Measurements from ENCODE around the gene SIMC1.
A peak's percentile ranks its signal among the peaks of the same experiment; 100 is the strongest.

SIMC1 gene

DNA sequence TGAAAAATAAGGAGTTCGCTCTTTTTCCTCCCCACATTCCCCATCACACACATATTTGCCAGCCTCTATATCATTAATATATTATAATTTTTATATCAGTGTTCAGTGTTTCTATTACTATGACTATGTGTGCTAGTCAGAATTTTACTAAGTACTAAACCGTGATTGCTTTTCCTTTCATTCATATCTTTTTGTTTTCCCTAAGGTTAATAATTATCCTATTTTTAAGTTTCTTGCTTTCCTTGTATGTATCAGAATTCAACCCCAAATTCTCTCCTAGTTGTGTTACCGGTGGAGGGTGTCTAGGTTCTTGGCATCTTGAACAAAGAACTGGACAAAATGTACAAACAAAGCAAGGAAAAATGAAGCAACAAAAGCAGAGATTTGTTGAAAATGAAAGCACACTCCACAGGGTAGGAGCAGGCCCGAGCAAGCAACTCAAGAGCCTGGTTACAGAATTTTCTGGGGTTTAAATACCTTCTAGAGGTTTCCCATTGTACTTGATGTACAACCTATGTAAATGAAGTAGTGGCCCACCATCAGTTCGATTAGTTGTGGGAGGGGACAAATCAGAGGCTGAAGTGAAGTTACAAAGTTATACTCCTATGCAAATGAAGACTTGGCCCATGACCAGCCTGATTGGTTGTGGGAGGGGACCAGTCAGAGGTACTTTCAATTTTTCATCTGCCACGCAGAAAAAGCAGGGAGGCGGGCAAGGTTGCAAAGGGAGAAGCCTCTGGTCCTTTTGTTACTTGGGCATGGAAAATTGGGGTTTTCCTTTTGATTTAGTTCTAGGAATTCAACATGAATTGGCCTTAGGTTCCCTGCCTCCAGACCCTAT is 79.5 kb downstream of the SIMC1 start:
- no peak for DNase-seq

DNA sequence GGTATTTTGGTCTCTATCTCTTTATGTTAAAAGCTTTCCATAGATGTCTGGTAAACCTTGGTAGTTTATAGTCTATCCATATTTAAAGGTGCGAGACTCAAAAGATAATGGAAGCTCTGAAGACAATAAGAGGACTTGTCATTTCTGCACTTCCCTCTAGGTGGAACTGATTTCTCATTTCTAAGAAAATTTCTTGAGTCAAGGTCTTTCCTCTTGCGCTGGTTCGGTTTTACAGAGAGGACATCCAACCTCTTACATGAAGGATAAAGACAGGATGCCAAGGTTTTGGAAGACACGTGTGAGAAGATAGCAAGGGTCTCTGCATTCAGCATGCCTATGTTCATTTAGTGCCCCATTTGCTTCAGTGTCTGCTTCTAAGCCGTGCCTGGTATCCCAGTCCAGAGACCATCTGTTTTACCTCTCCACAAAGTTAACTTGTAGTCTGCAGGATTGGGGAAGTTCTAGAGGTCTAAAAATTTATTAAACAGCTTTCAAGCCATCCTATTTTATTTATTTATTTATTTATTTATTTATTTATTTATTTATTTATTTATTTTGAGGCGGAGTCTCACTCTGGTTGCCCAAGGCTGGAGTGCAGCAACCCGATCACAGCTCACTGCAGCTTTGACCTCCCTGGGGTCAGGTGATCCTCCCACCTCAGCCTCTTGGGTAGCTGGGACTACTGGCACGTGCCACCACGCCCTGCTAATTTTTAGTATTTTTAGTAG is 81.8 kb downstream of the SIMC1 start:
- DNase-seq: no peak

DNA sequence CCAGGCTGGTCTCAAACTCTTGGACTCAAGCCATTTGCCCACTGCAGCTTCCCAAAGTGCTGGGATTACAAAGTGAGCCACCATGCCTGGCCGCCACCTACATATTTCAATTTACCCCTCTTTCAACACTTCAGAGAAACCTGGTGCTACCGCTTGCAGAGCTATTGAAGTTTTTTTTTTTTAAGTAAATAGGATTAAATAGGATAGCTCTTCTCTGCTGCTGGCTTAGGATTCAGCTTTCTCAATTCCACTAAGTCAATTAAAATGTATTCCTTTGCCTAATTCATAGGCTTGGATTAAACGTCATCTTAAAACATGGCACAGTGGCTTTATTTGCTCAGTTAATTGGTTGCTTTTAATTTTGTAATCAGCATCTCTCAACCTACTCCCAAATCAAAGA is 82.4 kb downstream of the SIMC1 start:
- DNase-seq: no peak

DNA sequence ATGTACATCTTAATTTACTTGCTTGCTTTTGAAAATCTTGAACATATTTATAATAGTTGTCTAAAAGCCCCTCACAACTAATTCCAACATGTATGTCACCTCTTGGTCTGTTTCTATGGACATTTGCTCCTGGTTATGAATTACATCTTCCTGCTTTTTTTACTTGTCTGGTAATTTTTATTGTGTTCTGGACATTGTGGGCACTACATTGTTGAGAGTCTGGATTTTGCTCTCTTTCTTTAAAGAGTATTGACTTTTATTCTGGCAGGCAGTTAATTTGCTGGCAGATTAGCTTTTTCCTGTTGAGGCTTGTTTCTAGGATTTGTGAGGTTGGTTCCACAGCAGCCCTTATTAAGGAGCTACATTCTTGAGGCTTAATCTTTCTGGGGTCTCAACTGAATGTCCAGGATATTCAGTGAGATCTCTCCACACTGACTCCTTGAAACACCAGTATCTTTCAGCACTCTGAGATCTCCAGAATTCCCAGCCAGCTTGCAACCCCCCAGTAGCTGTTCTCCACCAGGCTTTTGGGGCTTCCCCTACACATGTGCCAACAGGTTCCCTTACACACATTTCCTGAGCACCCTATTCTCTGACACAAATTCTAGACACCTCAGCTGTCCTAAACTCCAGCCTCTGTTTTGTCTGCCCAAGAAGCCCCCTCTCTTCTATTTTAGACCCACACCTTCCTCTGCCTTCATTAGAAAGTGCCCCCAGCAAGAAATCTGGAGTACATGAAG is 96.0 kb downstream of the SIMC1 start:
- DNase-seq: no peak

DNA sequence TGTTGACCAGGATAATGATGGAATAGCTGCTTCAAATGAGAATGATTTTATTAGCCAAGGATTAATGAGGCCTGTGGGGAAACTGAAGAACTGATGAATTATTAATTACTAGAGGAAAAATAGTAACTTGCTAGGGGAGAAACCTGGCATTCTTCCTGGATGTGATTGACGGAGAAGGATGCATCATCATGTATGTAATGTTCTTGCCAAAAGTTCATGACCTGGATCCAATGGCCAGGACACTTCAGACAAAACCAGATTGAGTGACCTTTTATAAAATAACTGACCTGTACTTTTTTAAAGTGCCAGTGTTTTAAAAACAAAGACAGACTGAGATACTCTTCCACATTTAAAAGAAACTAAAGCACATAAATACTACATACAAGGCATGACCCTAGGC is 99.7 kb downstream of the SIMC1 start:
- DNase-seq: no peak

DNA sequence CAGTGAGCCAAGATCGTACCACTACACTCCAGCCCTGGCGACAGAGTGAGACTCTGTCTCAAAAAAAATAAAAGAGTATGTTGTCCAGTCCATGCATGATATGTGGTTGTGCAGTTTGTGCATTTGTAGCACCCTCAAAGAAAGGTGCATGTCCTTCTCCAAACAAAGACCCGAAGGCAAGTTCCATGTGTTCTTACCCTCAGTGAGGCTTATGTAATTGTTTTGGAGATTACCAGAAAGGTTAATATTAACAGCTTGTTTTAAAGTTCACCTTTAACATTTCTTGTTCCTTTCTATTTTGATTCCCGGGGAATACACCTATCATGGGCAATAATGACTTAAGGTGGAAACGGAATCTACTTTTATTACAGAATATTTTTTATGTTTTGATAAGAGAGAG is 101.1 kb downstream of the SIMC1 start:
- DNase-seq: no peak

DNA sequence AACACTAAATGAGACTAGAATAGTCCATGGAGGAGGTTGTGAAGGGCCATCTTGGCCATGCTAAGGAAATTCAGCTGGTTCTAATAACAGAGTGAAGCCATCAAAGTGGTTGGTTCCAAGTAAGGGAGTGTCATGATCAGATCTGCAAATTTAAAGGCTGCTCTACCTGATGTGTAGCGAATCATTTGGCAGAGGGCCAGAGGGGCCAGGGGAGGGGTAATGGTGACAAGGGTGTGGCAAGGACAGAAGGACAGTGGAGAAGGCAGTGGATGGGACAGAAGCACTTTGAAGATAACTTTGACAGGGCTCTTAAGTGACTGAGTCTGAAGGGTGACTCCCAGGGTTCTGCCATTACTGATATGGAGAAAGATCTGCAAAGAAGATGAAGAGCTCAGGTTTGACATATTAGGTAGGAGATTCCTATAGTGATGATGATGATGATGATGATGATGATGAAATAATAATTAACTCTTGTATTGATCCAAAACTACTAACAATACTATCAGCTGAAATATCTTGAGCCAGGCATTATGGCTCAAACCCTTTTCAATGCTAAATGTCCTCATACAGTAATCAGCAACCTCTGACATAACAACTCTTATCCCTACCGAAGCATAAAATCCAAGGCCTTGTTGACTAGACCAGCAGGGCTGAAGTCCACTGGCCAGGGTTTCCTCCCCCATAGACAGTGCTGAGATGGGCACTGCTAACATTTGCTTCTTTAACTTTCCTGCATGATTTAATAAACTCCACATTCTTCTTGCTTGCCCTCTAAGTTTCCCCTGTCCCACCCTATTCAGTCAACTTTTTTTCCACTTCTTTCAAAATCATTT is 103.3 kb downstream of the SIMC1 start:
- no peak for DNase-seq

DNA sequence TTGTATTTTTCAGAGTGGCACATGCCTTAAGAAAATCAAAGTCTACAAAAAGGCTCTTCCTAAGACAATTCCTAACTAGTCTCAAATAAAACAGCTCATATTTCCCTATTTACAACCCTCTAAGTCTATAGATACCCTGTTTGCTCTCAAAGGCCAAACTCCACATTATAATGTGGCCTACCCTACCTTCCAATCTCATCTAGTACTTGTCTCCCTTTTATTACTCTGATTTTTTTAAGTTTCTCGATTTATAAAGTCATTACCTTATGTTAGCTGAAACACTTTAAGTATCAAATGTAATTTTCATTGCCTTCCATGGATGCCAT is 103.9 kb downstream of the SIMC1 start:
- no peak for DNase-seq

DNA sequence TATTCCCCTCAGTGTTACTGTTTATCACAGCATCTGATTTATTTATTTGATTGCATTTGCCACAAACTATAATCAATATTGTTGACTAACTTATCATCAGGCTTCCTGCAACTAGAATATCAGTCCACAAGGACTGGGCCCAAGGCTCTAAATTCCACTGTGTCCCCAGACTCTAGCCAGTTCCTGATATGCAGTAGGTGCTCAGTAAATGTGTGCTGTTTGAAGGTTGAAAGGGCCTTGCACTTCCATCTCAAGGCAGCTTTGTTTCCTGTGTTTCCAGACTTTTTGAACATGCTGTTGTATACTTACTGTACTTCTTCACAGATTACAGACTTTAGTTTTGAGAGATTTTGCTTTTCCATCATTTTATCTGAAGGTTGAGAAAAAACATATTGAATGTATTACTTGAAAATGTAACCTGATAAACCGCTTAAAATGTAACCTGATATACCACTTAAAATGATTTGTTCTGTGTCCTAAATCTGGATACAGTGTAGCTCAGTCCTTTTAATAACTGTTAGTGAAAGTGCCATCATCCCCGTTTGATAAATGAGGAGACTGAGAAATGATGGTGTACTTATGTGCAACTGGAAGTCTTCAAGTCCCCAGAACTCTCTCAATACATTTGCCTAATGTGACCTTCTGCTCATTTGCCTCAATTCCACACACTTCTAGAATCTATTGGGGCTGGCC is 104.7 kb downstream of the SIMC1 start:
- no peak for DNase-seq

DNA sequence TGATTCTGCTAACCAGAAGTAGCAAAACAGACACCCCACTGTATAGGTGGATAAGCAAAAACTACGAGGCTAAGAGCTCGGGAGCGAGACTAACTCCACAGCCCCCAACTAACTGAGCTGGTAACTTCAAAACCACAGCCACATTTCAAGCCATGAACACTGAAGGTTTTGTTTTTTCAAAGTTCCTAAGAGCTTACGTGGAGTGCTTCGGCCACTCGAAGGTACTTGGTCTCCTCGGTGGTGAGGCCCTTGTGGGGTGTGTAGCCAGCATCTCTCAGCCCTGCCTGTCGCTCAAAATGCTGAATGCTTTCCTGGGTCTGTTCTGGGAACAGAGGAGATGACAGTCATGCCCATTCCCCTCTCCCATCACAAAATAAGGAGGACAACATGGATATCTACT is 112.2 kb downstream of the SIMC1 start:
- DNase-seq: no peak

DNA sequence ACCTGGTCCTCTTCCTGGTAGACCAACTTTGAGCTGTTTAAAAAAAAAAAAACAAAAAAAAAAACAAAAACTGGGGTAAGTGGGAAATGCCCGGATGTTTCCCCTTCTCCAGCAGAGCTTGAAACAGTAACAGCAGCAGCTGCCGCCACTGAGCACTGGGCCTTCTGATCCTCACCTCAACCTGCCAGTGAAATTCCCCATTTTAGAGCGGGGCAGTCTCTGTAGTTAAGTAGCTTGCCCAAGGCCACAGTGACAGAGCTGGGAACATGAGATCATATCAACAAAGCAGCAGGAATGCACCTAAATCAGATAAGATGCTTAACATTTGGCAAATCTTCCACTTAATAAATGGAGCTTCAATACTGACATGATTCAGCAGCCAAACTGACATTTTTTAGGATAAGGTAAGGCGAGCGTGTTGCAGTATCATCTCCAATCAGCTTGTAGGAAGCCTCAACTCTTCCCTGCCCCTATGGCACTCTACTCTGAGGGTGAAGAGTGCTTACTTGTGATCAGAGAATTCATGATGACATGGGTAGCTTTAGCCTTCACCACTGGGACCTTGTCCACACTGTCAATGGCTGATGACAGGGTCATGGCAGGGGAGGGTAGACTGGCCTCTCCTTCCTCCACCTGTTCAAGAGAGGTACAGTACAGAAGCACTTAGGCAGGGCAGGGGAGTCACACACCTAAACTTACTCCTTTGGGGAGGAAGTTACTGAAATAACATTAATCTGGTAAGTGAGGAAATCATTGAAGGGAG is 114.1 kb downstream of the SIMC1 start:
- DNase-seq: no peak

DNA sequence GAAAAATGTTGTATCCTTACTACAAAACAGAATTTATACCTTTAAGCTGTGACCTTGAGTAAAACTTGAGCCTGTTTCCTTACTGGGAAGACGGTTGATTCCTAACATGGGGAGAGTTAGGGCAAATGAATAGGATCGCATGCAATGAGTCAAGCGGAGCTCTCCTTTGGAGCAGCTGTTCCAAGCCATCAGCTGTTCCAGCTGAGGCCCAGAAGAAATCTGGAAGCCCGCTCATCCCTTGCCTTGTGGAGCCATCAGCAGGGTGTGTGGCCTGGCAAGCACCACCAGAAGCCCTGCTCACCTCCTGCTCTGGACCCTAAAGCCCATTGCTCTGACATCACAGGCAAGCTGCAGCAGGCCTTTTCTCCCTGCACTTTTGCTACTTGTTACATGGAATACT is 115.3 kb downstream of the SIMC1 start:
- DNase-seq: no peak

DNA sequence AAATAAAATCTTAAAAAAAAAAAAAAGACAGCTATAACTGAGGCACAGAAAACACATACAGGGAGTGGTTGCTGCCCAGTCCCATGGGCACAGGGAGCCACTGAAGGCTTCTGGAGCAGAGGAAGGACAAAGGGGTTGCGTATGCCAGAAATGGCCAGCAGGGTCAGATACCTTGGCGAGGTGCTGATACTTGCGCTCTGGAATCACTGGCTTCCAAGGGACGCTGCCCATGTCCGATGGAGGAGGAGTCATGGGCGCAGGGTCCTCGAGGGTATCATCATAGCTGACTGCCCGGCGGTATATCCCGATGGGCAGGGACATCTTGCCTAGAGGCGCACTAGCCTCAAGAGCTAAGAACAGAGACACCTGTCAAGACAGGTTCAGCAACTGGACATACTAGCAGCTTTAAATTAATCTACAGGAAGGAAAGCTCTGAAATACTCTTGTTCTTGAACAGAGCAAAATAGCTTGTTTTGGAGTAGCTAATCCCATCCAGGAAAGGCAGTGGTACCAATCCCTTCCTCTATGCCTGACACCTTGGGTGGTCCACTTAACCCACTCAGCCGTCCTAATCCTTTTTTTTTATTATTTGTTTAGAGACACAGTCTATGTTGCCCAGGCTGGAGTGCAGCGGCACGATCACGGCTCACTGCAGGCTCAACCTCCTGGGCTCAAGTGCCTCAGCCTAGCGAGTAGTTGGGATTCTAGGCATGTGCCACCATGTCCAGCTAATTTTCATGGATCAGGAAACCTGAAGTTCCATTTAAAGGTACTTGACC is 117.4 kb downstream of the SIMC1 start:
- peak in 1 of 2 experiments; percentile 3 for DNase-seq

DNA sequence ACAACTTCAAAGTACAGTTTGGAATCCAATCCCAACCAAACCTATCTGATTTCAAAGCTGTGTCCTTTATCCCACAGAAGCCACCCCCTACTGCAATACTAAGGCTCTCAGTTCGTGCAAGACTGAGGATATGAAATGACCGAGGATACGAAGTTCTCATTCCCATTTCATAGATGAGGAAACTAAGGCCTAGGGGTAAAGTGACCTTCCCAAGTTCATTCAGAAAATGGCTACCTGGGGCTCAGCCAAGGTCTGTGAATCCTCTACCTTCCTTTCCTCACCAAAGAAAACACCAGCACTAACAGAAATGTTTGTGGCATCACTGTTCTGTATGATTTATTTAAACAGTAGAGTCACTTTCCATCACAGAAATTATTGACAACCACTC is 117.9 kb downstream of the SIMC1 start:
- DNase-seq: no peak

DNA sequence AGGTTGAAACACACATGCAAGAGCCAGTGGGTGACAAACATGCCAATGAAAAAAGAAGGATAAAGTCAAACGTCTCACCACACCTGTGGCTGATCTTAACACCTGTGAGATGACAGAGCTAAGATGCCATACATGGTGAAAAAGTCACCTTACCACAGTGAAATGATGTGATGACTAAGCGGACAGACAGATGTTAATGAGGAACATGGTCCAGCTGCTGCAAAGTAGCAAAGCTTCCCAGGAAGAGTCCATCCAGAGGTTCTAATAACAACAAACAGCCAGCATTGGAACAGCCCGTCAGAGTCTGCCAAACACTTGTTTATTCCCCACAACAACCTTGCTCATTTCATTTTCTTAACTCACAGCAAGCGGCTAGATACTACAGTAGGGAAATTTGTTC is 121.4 kb downstream of the SIMC1 start:
- DNase-seq: no peak

DNA sequence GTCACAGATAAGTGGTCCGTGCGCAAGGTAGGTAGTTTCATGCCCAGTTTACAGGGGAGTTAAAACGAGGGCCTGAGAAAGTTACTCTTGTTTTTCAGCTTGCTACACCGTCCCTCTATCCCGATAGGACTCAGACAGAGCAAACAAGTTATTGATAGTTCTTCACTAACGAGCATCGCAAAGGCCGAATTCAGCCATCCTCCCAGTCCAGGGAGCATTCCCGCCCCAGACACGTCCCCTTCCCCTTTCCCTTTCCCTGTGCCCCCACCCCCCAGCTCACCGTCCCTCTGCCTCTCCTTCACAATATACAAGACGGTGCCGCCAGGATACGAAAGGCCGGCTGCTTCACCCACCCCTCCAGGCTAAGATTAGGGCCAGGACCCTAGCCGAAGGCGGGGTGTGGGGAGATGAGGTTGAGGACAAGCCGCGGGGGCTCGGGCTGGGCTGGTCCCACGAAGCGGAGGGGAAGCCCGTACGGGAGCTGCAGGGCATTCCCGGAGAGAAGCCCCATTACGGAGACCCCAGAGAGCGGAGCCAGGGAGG is 122.7 kb downstream of the SIMC1 start:
- DNase-seq: peak in 1 of 2 experiments; percentile 40

DNA sequence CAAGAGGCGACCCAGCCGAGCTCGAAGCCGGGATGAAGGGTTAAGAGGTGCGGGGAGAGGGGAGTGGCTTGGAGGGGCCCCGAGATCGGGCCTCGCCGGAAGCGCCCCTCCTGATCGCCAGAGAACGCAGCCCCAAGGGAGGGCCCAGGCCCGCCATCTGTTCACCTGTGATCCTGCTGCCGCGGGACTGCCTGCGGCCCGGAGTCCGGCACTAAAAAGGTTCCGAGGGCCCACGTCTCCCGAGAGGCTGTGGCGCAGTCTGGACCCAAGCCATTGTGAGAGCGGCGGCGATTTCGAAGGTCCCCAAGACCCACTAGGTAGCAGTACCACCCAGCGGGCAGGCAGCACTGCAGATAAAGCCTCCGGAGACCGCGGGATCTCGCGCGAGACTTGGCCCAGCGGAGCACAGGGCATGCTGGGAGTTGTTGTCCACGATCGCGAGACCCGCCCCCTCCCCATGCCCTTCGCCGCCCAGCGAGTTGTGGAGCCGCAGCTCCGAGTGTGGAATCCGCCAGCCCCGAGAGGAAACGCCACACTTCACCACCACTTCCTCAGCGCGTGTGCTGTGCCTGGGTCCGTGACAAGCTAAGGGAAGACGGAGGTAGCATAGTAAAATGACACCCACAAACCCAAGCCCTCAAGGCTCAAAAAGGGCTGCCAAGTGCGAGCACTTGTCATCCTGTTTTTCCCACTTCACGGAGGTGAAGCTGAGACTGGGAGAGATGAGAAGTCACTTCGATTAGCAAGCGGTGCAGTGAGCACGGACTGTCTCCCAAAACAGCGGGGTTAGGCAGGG is 123.4 kb downstream of the SIMC1 start, which contains the start of gene KIAA1191:
KIAA1191 (minus strand) TSS at position 328 of the 796 bp plus-strand sequence. CDS start 2,256 bp downstream, outside the sequence.
- DNase-seq: peak; percentile 62 to 88

DNA sequence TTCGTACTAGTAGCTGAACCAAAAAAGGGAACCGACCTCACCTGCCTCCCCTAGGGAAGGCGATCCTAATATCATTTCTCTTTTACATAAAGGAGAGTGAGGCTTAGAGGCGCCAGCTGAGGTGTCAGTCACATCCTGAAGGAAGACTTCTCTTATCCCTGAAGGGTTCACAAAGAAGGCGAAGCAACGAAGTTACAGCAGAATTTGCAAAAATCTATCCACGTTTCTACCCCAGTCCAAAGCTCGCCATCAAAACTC is 123.9 kb downstream of the SIMC1 start:
- DNase-seq: peak in 1 of 2 experiments; percentile 19

DNA sequence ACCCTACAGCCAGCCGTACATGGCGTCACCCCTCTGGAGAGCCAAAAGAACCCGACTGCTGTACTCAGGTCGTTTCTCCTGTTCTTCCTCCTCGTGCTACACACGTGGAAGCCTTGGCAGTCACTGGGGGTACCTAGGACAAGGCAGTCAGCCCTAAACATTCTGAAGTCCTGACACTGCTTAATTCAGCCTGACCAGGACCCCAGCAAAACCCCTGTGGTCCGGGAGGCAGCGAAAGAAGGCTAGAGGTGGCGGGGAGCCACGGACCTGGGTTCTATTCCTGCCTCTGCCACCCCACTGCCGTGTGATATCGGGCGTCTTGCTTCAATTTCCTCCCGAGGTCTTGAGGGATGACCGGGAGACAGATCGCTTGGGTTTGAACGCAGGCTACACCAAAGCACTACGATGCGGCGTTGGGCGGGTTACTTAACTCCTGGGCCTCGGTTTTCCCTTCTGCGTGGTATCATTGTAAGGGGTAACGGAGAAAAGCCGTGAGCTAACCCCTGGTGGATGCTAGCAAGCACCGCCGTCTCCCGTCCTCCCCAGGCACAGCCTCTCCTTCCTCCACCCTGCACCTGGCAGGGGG is 126.6 kb downstream of the SIMC1 start:
- DNase-seq: peak in 1 of 2 experiments; percentile 52

Measured in NCI-H526 (cell line).